Posterior vena cava (tissue), 2 donors: ENCODE data around the gene PSMD12. TPM values are rescaled to one million over a fixed set of nuclear protein-coding genes. Genes with fewer than 3 reads are reported as not detected.

Source experiments
- total RNA-seq, 2 donors: library from RNA; stranded (reverse); fragmentation: NEBNext Ultra II Directional; extraction: Animal tissue kit (Norgen Biotek cat#: 25700); gene quantifications; one replicate each; pipeline ENCODE4 v1.2.1, GENCODE V29; 2021
- donor health status: DM: yes; HTN: yes; CAD: no.
- donor health status: DM: yes; HTN: yes; CAD: no.

Gene PSMD12
- total RNA-seq, 2 donors from 2014 or later: 43.5 to 63.0 TPM

Other genes starting within 250 kb of the PSMD12 start
- gene HELZ, start 121.4 kb downstream of the PSMD12 start, total RNA-seq: 10 to 100 TPM; 52.3 to 53.5 TPM
- 10 to 100 TPM; 22.3 to 24.3 TPM for gene PITPNC1, start 10.7 kb upstream of the PSMD12 start, total RNA-seq